GM23338 (cell line): ENCODE data around the gene LEFTY1. TPM values are rescaled to one million over a fixed set of nuclear protein-coding genes. Genes with fewer than 3 reads are reported as not detected.

ENCODE experiments used
- ATAC-seq: fragments of 200-7000 bp; cut with Tn5 transposase; 3 replicates; pipeline ENCODE4 v1.9.1; 2020
- DNase-seq: peaks from one replicate; pipeline ENCODE4 v3.0.0-alpha.2; 2015; ENCODE audit warnings: low spot score
- H2AFZ ChIP-seq: fragments of 200-600 bp; sonication (generic); 2 replicates; pipeline ENCODE4 v1.8.0; 2016; ENCODE audit warnings: antibody characterized with exemption, mild to moderate bottlenecking, moderate library complexity
- H3F3A ChIP-seq: fragments of 200-600 bp; sonication (generic); replicated peaks from 2 replicates; pipeline ENCODE4 v1.8.0; 2017; ENCODE audit warnings: antibody characterized with exemption, mixed run types, low read depth
- H3K27ac ChIP-seq: fragments of 200-600 bp; sonication (generic); 2 replicates; pipeline ENCODE4 v1.6.1; 2016; ENCODE audit warnings: low read depth
- H3K27me3 ChIP-seq: fragments of 200-600 bp; sonication (generic); 2 replicates; pipeline ENCODE4 v1.8.0; 2016; ENCODE audit warnings: mild to moderate bottlenecking, mixed run types, moderate library complexity; ENCODE audit not compliant: insufficient read depth
- H3K36me3 ChIP-seq: fragments of 200-600 bp; sonication (generic); 2 replicates; pipeline ENCODE4 v1.8.0; 2016; ENCODE audit warnings: mild to moderate bottlenecking; ENCODE audit not compliant: insufficient read depth
- H3K4me1 ChIP-seq: fragments of 200-600 bp; sonication (generic); 2 replicates; pipeline ENCODE4 v1.8.0; 2016; ENCODE audit warnings: mild to moderate bottlenecking, moderate library complexity; ENCODE audit not compliant: insufficient read depth
- H3K4me2 ChIP-seq: fragments of 200-600 bp; sonication (generic); 2 replicates; pipeline ENCODE4 v1.7.1; 2017; ENCODE audit warnings: mixed run types
- H3K4me3 ChIP-seq: fragments of 200-600 bp; sonication (generic); 2 replicates; pipeline ENCODE4 v1.6.1; 2016; ENCODE audit warnings: mixed run types
- H3K79me2 ChIP-seq: fragments of 200-600 bp; sonication (generic); replicated peaks from 2 replicates; pipeline ENCODE4 v1.8.0; 2017; ENCODE audit warnings: mild to moderate bottlenecking; ENCODE audit not compliant: insufficient read depth
- H3K9me2 ChIP-seq: fragments of 200-600 bp; sonication (generic); 2 replicates; pipeline ENCODE4 v1.8.0; 2017; ENCODE audit not compliant: insufficient read depth
- H4K20me1 ChIP-seq: fragments of 200-600 bp; sonication (generic); replicated peaks from 2 replicates; pipeline ENCODE4 v1.8.0; 2017; ENCODE audit warnings: mild to moderate bottlenecking; ENCODE audit not compliant: insufficient read depth
- H3K27ac Mint-ChIP-seq: 2 replicates; pipeline ENCODE4 v1.8.0; 2020; ENCODE audit warnings: inconsistent platforms, mild to moderate bottlenecking, moderate library complexity, mixed read lengths
- H3K27me3 Mint-ChIP-seq: 3 replicates; pipeline ENCODE4 v1.8.0; 2022; ENCODE audit warnings: low read depth, mild to moderate bottlenecking, moderate library complexity, mixed read lengths, inconsistent platforms; ENCODE audit not compliant: insufficient read depth, poor library complexity
- H3K36me3 Mint-ChIP-seq: 3 replicates; pipeline ENCODE4 v1.8.0; 2021; ENCODE audit warnings: low read depth, mild to moderate bottlenecking, inconsistent platforms, moderate library complexity, mixed read lengths
- H3K4me1 Mint-ChIP-seq: 3 replicates; pipeline ENCODE4 v1.8.0; 2020; ENCODE audit warnings: mild to moderate bottlenecking, inconsistent platforms, mixed read lengths
- H3K4me3 Mint-ChIP-seq: 3 replicates; pipeline ENCODE4 v1.8.0; 2021; ENCODE audit warnings: moderate library complexity, mild to moderate bottlenecking, inconsistent platforms, mixed read lengths
- H3K9me3 Mint-ChIP-seq: 3 replicates; pipeline ENCODE4 v1.8.0; 2020; ENCODE audit warnings: moderate library complexity, mild to moderate bottlenecking, inconsistent platforms, mixed read lengths
- CREB1 ChIP-seq: fragments of 250-450 bp; sonication (Bioruptor Pico); IDR thresholded peaks from 2 replicates; pipeline ENCODE4 v1.5.0; 2020; ENCODE audit warnings: low read depth, mild to moderate bottlenecking, moderate library complexity
- CTCF ChIP-seq, 2 experiments: fragments of 200-600 bp in 1 of 2; sonication (generic) in 1 of 2; conservative IDR thresholded peaks; 2 replicates each; pipeline versions ENCODE4 v1.5.1 to v1.6.1; 2016 to 2017; ENCODE audit warnings: antibody characterized with exemption in 2 of 2, low read depth in 2 of 2, mild to moderate bottlenecking in 2 of 2, moderate library complexity in 1 of 2
- ETS1 ChIP-seq: IDR thresholded peaks from 2 replicates; pipeline ENCODE4 v1.6.1; 2016; ENCODE audit warnings: antibody characterized with exemption
- EZH2 ChIP-seq: fragments of 200-600 bp; sonication (generic); IDR thresholded peaks from one replicate; pipeline ENCODE4 v1.8.0; 2017; ENCODE audit warnings: antibody characterized with exemption, mild to moderate bottlenecking, low read depth; ENCODE audit not compliant: unreplicated experiment
- EZH2phosphoT487 ChIP-seq: fragments of 200-600 bp; sonication (generic); IDR thresholded peaks from one replicate; pipeline ENCODE4 v1.8.1; 2018; ENCODE audit warnings: antibody characterized with exemption; ENCODE audit not compliant: unreplicated experiment
- JUNB ChIP-seq: IDR thresholded peaks from one replicate; pipeline ENCODE4 v1.6.1; 2016; ENCODE audit warnings: antibody characterized with exemption; ENCODE audit not compliant: unreplicated experiment
- NANOG ChIP-seq: IDR thresholded peaks from 2 replicates; pipeline ENCODE4 v1.6.1; 2016; ENCODE audit warnings: antibody characterized with exemption, borderline replicate concordance
- POLR2AphosphoS5 ChIP-seq: IDR thresholded peaks from 2 replicates; pipeline ENCODE4 v1.6.1; 2016; ENCODE audit warnings: antibody characterized with exemption, low read depth
- REST ChIP-seq: IDR thresholded peaks from one replicate; pipeline ENCODE4 v1.6.1; 2018; ENCODE audit warnings: antibody characterized with exemption; ENCODE audit not compliant: unreplicated experiment
- STAT1 ChIP-seq: IDR thresholded peaks from one replicate; pipeline ENCODE4 v1.6.1; 2016; ENCODE audit warnings: antibody characterized with exemption; ENCODE audit not compliant: unreplicated experiment
- ZNF114 ChIP-seq: fragments of 250-450 bp; sonication (Bioruptor Pico); IDR thresholded peaks from 2 replicates; pipeline ENCODE4 v1.5.0; 2020; ENCODE audit warnings: mild to moderate bottlenecking, moderate library complexity
- ZNF331 ChIP-seq: fragments of 250-450 bp; sonication (Bioruptor Pico); IDR thresholded peaks from 2 replicates; pipeline ENCODE4 v1.5.0; 2020; ENCODE audit warnings: low read depth, mild to moderate bottlenecking, moderate library complexity
- ZNF462 ChIP-seq: fragments of 250-450 bp; sonication (Bioruptor Pico); IDR thresholded peaks from 2 replicates; pipeline ENCODE4 v1.5.0; 2020; ENCODE audit warnings: mild to moderate bottlenecking, moderate library complexity
- polyA plus RNA-seq: library from polyadenylated mRNA; unstranded; fragments of >200 nt; fragmentation: Nextera tagmentation; extraction: Ambion mirVana; gene quantifications from 2 replicates; pipeline ENCODE4 v1.2.1, GENCODE V29; 2016
- total RNA-seq: library from RNA; depleted of rRNA; stranded (reverse); fragments of >200 nt; shearing (Covaris generic); gene quantifications from 2 replicates; pipeline ENCODE4 v1.2.3, GENCODE V29; 2014

The LEFTY1 gene
- total and polyA plus RNA-seq, 2 experiments from 2014 or later: 27.5 to 65.4 TPM

- H3K79me2 ChIP-seq: no peaks in the 10 kb centered on the region
- H3K4me3 Mint-ChIP-seq: no peak overlapping the region
- peaks cover 13% of the 10 kb centered on the region for H3K4me1 Mint-ChIP-seq
- no peak overlapping the region for H3K27ac ChIP-seq
- no peaks in the 10 kb centered on the region for H3F3A ChIP-seq
- H2AFZ ChIP-seq: no peak overlapping the region
- H3K9me3 Mint-ChIP-seq: no peaks in the 10 kb centered on the region; the same call in 1 of the 3 replicates
- no peak for TF ChIP-seq POLR2AphosphoS5
- no peak for TF ChIP-seq STAT1
- TF ChIP-seq JUNB: no peak
- TF ChIP-seq NANOG: no peak
- TF ChIP-seq CREB1 (CRISPR knock-in tag): no peak
- TF ChIP-seq ZNF331 (CRISPR knock-in tag): no peak
- no peak for TF ChIP-seq EZH2phosphoT487
- no peak for TF ChIP-seq REST
- TF ChIP-seq CTCF (conservative IDR thresholded peaks at IDR 0.05; ENCODE audit: low read depth in 2 of 2): no peak
- TF ChIP-seq ZNF114: no peak
- no peak for TF ChIP-seq EZH2
- no peak for TF ChIP-seq ETS1
- no peak for TF ChIP-seq ZNF462
- H3K36me3 Mint-ChIP-seq: no peaks in the 10 kb centered on the region; the same call in 2 of the 3 replicates
- H3K27me3 ChIP-seq: no peaks in the 10 kb centered on the region
- no peaks in the 10 kb centered on the region for H4K20me1 ChIP-seq
- peaks cover 13% of the 10 kb centered on the region for H3K27me3 Mint-ChIP-seq
- ATAC-seq (no peak), DNase-seq (no peak)
- no peaks in the 10 kb centered on the region for H3K36me3 ChIP-seq
- no peak overlapping the region for H3K27ac Mint-ChIP-seq
- no peak overlapping the region for H3K4me2 ChIP-seq
- H3K4me3 ChIP-seq: no peak overlapping the region
- peaks cover 11% of the 10 kb centered on the region; the same call in 1 of the 2 replicates for H3K4me1 ChIP-seq
- H3K9me2 ChIP-seq: no peaks in the 10 kb centered on the region
These were observed 17.5 kb upstream of the LEFTY1 start for GRCh38 chr1:225906467-225906866.
